ENCODE data around the gene PIBF1. TPM values are rescaled to one million over a fixed set of nuclear protein-coding genes. Genes with fewer than 3 reads are reported as not detected.
"Not testable (repeated sequence)": the region's sequence is repeated elsewhere in the genome, so short reads cannot be mapped to it uniquely, and the experiment has no call there.

PIBF1 gene
- total RNA-seq, 1 donor from 2014 or later = 40.2 TPM

DNA sequence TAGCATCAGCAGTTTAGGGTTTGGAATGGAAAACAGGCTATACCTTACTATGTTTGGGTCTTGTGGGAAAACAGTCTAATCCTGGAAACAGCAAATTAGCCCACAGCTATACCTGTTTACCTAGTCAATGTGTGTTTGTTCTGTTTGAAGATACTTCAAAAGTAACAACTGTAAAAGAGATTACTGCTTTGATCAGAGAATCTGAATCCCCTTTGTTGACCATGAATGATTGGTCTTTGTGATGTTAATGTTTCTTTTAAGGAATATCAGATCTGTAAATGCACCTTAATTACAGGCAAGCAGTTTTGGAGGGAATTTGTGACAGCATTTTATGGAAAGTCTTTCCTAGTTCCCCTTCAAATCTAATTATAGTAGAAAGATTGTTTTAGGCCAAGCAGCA is 256.1 kb downstream of the PIBF1 start:
- H3K4me3 Mint-ChIP-seq = no peak overlapping the region
- no peaks in the 10 kb centered on the region for H3K27me3 Mint-ChIP-seq (ENCODE audit: low read depth)
- no peaks in the 10 kb centered on the region for H3K9me3 Mint-ChIP-seq
- TF ChIP-seq, protein P1, sequence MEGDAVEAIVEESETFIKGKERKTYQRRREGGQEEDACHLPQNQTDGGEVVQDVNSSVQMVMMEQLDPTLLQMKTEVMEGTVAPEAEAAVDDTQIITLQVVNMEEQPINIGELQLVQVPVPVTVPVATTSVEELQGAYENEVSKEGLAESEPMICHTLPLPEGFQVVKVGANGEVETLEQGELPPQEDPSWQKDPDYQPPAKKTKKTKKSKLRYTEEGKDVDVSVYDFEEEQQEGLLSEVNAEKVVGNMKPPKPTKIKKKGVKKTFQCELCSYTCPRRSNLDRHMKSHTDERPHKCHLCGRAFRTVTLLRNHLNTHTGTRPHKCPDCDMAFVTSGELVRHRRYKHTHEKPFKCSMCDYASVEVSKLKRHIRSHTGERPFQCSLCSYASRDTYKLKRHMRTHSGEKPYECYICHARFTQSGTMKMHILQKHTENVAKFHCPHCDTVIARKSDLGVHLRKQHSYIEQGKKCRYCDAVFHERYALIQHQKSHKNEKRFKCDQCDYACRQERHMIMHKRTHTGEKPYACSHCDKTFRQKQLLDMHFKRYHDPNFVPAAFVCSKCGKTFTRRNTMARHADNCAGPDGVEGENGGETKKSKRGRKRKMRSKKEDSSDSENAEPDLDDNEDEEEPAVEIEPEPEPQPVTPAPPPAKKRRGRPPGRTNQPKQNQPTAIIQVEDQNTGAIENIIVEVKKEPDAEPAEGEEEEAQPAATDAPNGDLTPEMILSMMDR (IDR thresholded peaks at IDR 0.05; ENCODE audit: unreplicated experiment) = no peak
- DNase-seq (ENCODE audit: low spot score in 2 of 2, unreplicated experiment in 2 of 2) = no peak
- H3K27ac Mint-ChIP-seq = no peak overlapping the region
- H3K4me1 Mint-ChIP-seq = peaks cover 12% of the 10 kb centered on the region
- H3K36me3 Mint-ChIP-seq = no peaks in the 10 kb centered on the region

DNA sequence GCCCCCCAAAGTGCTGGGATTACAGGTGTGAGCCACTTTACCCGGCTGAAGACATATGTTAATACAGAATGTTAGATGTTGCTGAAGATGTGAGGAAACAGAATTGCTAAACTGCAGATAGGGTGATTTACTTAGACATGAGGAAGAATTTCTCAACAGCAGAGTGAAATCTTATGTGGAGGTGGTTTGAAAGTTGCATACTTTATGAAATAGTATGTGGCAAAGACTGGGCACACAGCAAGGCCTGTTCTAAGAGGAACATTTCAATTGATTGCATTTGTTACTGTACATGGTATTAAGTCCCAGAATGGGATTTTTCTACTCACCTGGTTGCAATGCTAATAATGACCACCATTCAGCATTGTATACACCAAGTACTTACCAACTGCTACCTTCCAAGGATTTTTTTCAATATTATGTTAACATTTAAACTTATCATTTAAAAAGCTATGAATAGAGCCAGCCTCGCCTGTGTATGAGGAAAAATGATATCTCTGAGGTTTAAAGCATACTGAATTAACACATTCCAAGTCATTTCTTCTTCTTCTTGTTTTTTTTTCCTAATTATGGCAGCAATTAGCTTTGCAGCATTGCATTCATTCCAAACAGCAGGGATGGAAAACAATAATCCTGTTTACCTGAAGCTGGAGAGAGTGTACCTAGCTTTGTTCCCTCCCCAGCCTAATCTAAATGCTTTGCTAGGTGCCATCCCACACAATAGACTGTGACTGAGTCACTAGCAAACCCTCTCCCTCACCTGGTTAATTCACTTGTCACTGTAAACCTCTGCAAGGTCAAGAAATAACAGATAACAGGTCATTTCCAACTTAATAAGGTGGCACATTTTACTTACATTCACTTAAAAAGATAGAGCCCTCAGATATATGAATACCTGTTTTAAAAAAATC is 257.5 kb downstream of the PIBF1 start:
- H3K27ac Mint-ChIP-seq = no peak overlapping the region
- H3K36me3 Mint-ChIP-seq = no peaks in the 10 kb centered on the region
- H3K4me3 Mint-ChIP-seq = no peak overlapping the region
- H3K4me1 Mint-ChIP-seq = peaks cover 9% of the 10 kb centered on the region
- no peaks in the 10 kb centered on the region for H3K27me3 Mint-ChIP-seq (ENCODE audit: low read depth)
- DNase-seq (ENCODE audit: low spot score in 2 of 2, unreplicated experiment in 2 of 2) = no peak
- TF ChIP-seq, protein P1 (IDR thresholded peaks at IDR 0.05; ENCODE audit: unreplicated experiment) = no peak
- no peaks in the 10 kb centered on the region for H3K9me3 Mint-ChIP-seq

DNA sequence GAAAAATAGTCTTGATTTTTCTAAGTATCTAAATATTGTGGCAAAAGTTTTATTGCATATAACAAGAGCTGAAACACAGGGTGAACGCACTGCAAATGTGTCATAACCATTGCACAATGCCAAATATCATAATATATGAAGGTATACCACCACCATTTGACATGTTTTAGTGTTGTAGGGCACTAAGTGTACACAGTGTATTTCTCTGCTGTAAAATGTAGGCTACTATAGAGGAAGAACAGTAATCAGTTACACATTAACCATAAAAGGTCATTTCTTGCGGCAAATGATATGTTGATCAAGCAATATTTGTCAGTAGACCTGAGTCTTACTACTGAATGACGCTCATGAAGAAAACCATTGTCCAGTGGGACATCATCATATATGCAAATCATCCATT is 258.6 kb downstream of the PIBF1 start:
- TF ChIP-seq, protein P1 (IDR thresholded peaks at IDR 0.05; ENCODE audit: unreplicated experiment) = no peak
- H3K9me3 Mint-ChIP-seq = no peaks in the 10 kb centered on the region

DNA sequence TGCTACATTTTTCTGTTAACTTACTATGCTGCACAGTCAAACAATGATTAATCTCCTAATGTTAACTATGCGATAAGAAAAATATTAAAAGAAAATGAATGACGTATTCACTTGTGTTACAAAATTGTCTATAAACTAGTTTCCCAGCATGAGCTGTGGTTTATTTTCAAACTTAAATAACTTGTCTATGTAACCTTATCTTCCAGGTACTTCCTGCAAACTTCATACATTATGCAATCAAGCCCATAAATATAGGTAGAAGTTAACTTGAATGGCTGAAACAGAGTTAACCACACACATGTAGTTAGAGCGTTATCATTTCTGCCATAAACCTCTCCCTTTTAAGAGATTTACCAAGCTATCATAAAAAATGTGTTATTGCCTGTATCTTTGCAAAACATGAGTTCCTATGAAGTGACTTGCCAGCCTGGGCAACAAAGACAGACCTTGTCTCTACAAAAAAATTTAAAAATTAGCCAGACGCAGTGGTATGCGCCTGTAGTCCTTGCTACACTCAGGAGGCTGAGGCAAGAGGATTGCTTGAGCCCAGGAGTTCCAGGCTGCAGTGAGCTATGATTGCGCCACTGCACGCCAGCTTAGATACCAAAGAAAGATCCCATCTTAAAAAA is 259.1 kb downstream of the PIBF1 start:
- Mint-ChIP-seq H3K27me3 (ENCODE audit: low read depth) (no peaks in the 10 kb centered on the region), H3K27ac (no peak overlapping the region)
- DNase-seq (ENCODE audit: low spot score in 2 of 2, unreplicated experiment in 2 of 2) = no peak

More for the DNA sequence above, 258.6 kb downstream of the PIBF1 start:
- H3K4me1 Mint-ChIP-seq = peaks cover 6% of the 10 kb centered on the region
- no peaks in the 10 kb centered on the region for H3K27me3 Mint-ChIP-seq (ENCODE audit: low read depth)
- DNase-seq (ENCODE audit: low spot score in 2 of 2, unreplicated experiment in 2 of 2) = no peak
- H3K4me3 Mint-ChIP-seq = no peak overlapping the region
- H3K27ac Mint-ChIP-seq = no peak overlapping the region
- no peaks in the 10 kb centered on the region for H3K36me3 Mint-ChIP-seq

DNA sequence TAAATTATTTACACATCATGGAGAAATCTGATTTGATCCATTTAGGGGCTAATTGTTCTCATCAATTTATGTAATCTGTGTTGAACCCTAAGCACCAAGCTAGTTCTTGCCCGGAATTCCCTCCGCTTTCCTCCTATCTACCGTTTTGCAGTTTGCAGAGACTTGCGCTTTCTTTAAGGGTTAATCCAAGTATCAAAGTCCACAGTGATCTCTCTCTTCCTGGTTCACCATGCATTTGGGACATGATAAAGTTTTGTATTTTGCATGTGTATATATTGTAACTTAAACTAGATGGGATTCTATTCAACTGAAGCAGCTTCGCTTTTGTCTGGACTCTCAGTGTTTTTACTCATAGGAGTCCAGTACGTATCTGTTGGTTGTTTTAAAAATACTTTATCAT is 263.1 kb downstream of the PIBF1 start:
- no peak for DNase-seq (ENCODE audit: low spot score in 2 of 2, unreplicated experiment in 2 of 2)
- Mint-ChIP-seq H3K4me3 (no peak overlapping the region), H3K9me3 (no peaks in the 10 kb centered on the region), H3K36me3 (no peaks in the 10 kb centered on the region), H3K27me3 (ENCODE audit: low read depth) (no peaks in the 10 kb centered on the region), H3K27ac (no peak overlapping the region), H3K4me1 (peaks cover 6% of the 10 kb centered on the region)
- TF ChIP-seq, protein P1 (IDR thresholded peaks at IDR 0.05; ENCODE audit: unreplicated experiment) = no peak

More for the DNA sequence above, 259.1 kb downstream of the PIBF1 start:
- TF ChIP-seq, protein P1 (IDR thresholded peaks at IDR 0.05; ENCODE audit: unreplicated experiment) = no peak
- Mint-ChIP-seq H3K9me3 (no peaks in the 10 kb centered on the region), H3K36me3 (no peaks in the 10 kb centered on the region), H3K4me3 (no peak overlapping the region), H3K4me1 (peaks cover 6% of the 10 kb centered on the region)

DNA sequence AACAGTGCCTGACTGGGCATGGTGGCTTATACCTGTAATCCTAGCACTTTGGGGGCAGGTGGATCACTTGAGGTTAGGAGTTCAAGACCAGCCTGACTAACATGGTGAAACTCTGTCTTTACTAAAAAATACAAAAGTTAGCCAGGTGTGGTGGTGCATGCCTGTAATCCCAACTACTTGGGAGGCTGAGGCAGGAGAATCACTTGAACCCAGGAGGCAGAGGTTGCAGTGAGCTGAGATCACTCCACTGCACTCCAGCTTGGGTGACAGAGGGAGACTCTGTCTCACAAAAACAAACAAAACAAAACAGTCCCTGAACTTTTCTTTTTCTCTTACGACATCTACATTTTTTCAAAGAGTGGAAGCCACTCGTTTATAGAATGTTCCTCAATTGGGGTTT is 266.7 kb downstream of the PIBF1 start:
- H3K36me3 Mint-ChIP-seq; DNase-seq (ENCODE audit: low spot score in 2 of 2, unreplicated experiment in 2 of 2); H3K4me3 Mint-ChIP-seq; H3K4me1 Mint-ChIP-seq; H3K9me3 Mint-ChIP-seq; H3K27me3 Mint-ChIP-seq (ENCODE audit: low read depth); H3K27ac Mint-ChIP-seq: not testable (repeated sequence)
